Suprapubic skin (tissue), 4 donors: ENCODE measurements around the gene PTPRM.

Experiments
- CTCF ChIP-seq, 2 donors: fragments of 200-600 bp in 1 of 2; fragments of 450-650 bp in 1 of 2; sonication (generic) in 1 of 2; IDR thresholded peaks; one replicate each; pipeline ENCODE4 v1.5.1; 2016 to 2019; ENCODE audit warnings: antibody characterized with exemption in 2 of 2, mild to moderate bottlenecking in 1 of 2, moderate library complexity in 1 of 2
- EP300 ChIP-seq: sonication (generic); formaldehyde crosslinking; IDR thresholded peaks from one replicate; pipeline ENCODE4 v1.6.1; 2017; ENCODE audit warnings: antibody characterized with exemption
- POLR2A ChIP-seq, 2 donors: fragments of 450-650 bp; IDR thresholded peaks; one replicate each; pipeline ENCODE4 v1.6.1; 2017; ENCODE audit warnings: antibody characterized with exemption in 2 of 2, mild to moderate bottlenecking in 2 of 2, moderate library complexity in 2 of 2
- POLR2AphosphoS5 ChIP-seq, 3 donors: sonication (generic); formaldehyde crosslinking; IDR thresholded peaks; one replicate each; pipeline ENCODE4 v1.6.1; 2017; ENCODE audit warnings: antibody characterized with exemption in 3 of 3

GRCh38 chr18:8264861-8265411 lies 697.8 kb downstream of the PTPRM start:
- TF ChIP-seq POLR2AphosphoS5 (IDR thresholded peaks at IDR 0.05) (no peak), CTCF (IDR thresholded peaks at IDR 0.05) (no peak), POLR2A (IDR thresholded peaks at IDR 0.05) (no peak), EP300 (no peak)
